Posterior cingulate gyrus (tissue), 11 donors: ENCODE data around the gene ITM2B.
A peak's percentile ranks its signal among the peaks of the same experiment; 100 is the strongest.
"Not testable (repeated sequence)": the region's sequence is repeated elsewhere in the genome, so short reads cannot be mapped to it uniquely, and the experiment has no call there.

ENCODE experiments used
- DNase-seq, 10 donors: peaks; one replicate each; pipeline versions ENCODE4 v3.0.0 to v3.0.0-alpha.2; 2020 to 2021; ENCODE audit warnings: mixed read lengths in 3 of 10
- intact Hi-C: fragments of 100-400 bp; cut with DNase I; formaldehyde crosslinking; loops from one replicate; pipeline ENCODE4 v1.15.1; 2023

Gene ITM2B

GRCh38 chr13:48233046-48233888 lies at the start of gene ITM2B:
ITM2B (plus strand) TSS chr13:48233206; CDS start chr13:48233361, 155 bp downstream.
- intact Hi-C loops, result loop anchor here (2.0 to 10.0 kb wide), 4 partner anchors 70 to 352 kb away; partner anchors contain the start of genes MED4 and RB1
- DNase-seq, result peak; percentile 68 to 97 (median 80)

- no peak for DNase-seq
- intact Hi-C loops, result no loop called here
These were observed 48.7 kb upstream of the ITM2B start for GRCh38 chr13:48184260-48184659.

DNA sequence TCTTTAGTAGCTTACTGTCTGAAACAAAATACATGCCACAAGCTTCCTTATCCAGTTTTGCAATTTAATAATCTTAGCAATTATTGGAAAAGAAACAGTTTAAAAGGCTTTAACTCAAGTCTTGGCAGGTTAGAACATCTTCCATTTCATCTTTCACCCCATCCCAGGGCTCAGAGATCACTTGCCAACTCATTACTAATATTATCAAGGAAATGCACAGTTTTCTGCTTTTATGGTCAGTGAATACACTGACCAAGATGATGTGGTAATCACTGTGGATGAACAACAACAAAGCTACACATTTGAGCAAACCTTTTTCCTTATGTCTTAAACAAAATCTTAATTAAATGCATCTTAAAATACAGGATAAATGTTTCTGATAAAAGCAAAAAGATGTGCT lies 48.0 kb upstream of the ITM2B start:
- no peak for DNase-seq
- intact Hi-C loops, result no loop called here

DNA sequence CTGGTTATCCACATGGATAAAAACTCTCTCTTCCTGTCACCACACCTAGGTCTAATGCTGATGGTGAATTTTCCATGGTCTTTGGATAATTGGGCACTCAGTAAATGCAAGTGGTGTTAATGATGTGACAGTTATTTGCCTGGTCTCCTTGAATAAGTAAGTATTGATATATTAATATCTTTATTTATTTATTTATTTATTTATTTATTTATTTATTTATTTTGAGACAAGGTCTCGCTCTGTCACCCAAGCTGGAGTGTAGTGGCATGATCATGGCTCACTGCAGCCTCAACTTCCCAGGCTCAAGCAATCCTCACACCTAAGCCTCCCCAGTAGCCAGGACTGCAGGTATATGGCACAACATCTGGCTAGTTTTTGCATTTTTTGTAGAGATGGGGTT lies 46.3 kb upstream of the ITM2B start:
- DNase-seq, result no peak
- intact Hi-C loops, result no loop called here

DNA sequence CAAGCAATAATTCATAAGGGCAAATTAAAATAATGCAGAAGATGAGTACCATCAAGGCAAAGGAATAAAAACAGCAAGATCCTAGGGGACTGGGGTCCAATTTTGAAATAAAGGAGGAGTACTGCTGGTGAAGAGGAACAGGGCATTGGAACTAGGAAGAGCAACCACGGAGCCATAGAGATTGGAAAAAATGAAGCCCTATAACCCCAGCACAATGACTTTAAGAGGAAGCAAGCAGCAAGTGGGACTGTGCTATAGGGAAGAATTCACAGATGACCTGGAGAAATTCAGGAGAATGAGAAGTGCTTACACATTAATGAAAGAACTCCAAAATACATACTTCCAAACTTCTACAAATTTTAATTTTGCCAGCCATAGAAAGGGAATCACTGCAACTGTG lies 44.9 kb upstream of the ITM2B start:
- intact Hi-C loops, result no loop called here
- no peak for DNase-seq

DNA sequence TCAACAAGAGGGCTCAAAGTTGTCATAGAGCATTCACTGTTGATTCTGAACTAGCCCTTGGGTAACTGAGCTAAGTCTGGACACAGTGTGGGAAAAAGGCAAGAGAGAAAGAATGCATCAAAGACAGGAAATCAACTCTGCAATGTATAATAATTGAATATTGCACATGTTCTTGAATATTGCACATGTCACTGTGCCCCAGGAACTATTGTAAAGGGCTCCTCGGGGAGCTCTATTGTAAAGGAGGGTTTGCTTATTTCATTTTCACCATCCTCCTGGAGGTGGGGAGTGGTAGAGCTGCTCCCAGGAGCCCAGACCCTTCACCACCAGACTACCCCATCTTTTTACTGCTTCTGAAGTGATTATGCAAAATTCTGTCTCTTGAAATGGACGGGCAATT lies 44.4 kb upstream of the ITM2B start:
- intact Hi-C loops, result no loop called here
- DNase-seq, result no peak

DNA sequence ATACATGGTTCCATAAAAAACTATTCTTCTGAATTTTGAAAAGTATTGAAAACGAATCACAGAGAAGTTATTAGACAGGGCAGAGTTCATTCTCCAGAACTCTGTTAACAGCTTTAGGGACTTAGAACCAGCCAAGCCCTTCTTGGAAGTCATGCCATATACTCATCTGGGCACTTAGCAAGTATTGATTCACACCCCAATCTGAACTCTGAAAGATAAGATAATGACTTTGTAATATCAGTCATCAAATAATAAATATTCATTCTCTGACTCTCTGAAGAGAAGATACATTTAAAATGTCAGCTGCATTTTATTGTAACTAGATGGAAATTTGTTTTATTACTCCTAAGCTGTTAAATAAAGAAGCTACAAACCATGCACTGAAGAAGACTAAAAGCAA lies 43.8 kb upstream of the ITM2B start:
- intact Hi-C loops, result no loop called here
- DNase-seq, result no peak

- intact Hi-C loops, result no loop called here
- no peak for DNase-seq
These were observed 40.5 kb upstream of the ITM2B start for GRCh38 chr13:48192411-48192935.

DNA sequence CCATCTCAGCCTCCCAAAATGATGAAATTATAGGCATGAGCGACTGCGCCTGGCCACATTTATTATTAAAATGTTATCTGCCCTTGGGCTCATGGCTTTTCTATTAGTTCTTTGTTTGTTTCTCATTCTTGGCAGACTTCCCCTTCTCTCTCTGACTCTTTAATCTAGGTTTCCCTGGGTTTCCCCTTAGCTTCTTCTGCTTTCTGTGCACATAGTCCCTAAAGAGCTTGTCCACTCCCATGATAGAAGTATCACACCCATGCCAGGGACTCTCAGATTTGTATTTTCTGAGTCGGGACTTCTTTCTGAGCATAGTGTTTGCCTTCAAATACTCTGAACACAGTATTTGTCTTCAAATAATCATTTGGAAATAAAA lies 38.6 kb upstream of the ITM2B start:
- no peak for DNase-seq
- intact Hi-C loops, result no loop called here

GRCh38 chr13:48199404-48199946 lies 33.5 kb upstream of the ITM2B start:
- intact Hi-C loops, result no loop called here
- no peak for DNase-seq

DNA sequence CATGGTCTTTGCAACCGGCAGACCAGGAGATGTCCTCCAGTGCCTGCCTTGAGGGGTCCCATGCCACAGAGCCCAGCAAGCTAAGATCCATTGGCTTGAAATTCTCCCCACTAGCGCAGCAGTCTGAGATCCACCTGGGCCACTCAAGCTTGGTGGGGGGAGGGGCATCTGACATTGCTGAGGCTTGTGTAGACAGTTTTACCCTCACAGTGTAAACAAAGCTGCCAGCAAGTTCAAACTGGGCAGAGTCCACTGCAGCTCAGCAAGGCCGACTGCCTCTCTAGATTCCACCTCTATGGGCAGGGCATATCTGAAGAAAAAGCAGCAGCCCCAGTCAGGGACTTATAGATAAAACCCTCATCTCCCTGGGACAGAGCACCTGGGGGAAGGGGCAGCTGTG lies 32.0 kb upstream of the ITM2B start:
- intact Hi-C loops, result no loop called here
- no peak for DNase-seq

DNA sequence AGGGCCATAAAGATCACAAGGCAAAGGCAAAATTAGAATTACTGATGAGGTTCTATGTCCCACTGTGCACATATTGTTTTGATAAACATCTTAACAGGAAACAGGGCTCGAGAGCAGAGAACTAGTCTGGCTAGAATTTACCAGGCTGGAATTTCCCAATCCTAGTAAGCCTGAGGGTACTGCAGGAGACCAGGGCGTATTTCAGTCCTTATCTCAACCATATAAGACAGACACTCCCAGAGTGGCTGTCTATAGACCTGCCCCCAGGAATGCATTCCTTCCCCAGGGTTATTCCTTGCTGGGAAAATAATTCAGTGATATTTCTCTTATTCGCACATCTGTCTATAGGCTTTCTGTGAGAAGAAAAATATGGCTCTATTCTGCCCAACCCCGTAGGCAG lies 25.8 kb upstream of the ITM2B start:
- DNase-seq, intact Hi-C loops: not testable (repeated sequence)

- intact Hi-C loops, result no loop called here
- DNase-seq, result no peak
These were observed 22.8 kb upstream of the ITM2B start for GRCh38 chr13:48210178-48210577.

DNA sequence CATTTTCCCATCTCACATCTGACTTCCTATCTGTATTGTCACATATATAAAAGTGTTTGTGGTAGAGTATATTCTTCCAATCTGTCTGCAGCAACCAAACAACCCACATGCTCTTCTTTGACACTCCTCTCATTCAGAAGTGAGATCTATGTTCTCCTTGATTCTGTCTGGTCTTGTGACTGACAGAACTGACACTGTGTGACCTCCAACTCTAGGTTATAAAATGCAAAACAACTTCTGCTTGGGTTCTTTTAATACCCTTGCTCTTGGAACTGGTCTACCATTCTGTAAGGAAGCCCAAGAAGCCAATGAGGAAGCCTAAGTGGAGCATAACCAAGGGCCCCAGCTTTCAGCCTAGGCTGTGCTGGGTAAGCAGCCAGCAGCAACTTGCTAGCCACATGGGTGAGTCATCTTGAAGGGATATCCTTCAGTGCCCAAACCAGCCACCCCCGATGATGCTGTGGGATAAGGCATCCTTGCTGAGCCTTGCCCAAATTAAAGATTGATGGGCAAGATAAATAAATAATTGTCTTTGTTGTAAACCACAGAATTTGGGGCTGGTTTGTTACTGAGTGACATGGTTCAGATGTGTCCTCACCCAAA lies 18.4 kb upstream of the ITM2B start:
- intact Hi-C loops, result no loop called here
- no peak for DNase-seq

DNA sequence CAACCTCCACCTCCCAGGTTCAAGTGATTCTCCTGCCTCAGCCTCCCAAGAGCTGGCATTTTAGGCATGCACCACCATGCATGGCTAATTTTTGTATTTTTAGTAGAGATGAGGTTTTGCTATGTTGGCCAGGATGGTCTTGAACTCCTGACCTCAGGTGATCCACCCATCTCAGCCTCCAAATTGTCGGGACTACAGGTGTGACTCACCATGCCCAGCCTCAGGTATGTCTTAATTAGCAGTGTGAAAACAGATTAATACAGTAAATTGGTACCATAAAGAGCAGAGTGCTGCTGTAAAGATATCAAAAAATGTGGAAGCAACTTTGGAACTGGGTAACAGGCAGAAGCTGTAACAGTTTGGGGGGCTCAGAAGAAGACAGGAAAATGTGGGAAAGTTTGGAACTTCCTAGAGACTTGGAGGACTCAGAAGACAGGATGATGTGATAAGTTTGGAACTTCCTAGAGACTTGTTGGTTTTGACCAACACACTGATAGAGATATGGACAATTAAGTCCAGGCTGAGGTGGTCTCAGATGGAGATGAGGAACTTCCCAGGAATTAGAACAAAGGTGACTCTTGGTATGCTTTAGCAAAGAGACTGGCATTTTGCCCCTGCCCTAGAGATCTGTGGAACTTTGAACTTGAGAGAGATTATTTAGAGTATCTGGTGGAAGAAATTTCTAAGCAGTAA lies 17.3 kb upstream of the ITM2B start:
- DNase-seq, intact Hi-C loops: not testable (repeated sequence)

DNA sequence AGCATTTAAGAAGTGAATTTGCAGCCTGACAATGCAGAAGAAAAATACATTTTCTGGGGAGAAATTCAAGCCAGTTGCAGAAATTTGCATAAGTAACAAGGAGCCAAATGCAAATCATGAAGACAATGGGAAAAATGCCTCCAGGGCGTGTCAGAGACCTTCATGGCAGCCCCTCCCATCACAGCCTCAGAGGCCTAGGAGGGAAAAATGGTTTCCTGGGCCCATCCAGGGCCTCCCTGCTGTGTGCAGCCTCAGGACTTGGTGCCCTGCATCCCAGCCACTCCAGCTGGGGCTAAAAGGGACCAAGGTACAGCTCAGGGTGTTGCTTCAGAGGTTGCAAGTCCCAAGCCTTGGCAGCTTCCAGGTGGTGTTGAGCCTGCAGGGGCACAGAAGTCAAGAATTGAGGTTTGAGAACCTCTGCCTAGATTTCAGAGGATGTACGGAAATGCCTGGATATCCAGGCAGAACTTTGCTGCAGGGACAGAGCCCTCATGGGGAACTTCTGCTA lies 16.7 kb upstream of the ITM2B start:
- DNase-seq, result no peak
- intact Hi-C loops, result no loop called here

DNA sequence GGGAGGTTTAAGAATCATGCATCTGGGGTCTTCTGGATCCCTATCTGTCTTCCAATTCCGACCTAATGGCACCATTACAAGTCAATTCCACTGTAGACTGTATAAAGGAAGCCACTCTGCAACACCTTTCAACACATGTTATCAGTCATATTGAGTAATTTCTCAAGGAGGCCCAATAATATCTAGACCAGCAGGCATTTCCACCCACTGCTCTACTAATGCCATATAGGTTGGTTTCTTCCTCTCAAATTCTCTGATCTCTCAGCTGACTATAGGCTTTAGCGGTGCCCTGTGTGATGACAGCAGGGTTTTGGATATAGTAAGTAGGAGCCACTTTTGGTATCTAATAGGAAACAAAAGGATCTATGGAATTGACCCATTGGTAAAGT lies 12.4 kb upstream of the ITM2B start:
- DNase-seq, result no peak
- intact Hi-C loops, result no loop called here

DNA sequence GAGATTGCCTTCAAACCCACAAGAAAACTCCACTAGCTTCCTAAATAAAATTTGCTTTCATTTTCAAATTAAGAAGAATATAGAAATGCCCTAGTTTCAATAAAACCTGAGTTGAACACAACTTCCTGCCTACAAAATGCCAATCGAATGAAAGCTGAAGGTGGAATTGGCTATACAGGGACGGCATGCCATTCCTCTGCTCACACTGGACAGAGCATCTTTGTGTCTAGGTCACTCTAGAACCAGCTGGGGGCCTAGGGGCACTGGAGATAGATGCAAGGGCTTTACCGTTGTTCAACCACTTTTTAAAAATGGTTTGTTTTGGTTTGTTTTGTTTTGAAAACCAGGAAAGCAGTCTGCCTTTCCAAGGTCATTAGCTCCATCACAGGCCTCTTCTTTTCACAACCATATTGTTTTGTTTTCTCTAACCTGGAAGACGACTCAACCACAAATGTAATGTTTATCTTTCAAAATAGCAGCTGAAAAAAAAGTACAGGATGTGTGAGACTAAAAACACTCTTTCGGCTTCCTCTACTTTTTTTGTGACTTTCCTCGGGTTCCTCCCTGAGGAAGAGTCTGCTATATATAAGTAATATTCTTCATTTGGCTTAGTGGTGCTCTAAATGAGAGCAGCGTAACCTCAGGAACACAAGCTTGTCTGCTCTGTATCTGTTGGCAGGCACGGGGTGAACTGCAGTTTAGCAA lies 11.9 kb upstream of the ITM2B start:
- DNase-seq, result no peak

GRCh38 chr13:48221686-48222187 lies 11.3 kb upstream of the ITM2B start:
- intact Hi-C loops, result no loop called here
- no peak for DNase-seq

More for the DNA sequence above, 11.9 kb upstream of the ITM2B start:
- intact Hi-C loops, result no loop called here
